Bronchial smooth muscle cell (primary cell): ENCODE results near the gene PPP1R15A. TPM values are rescaled to one million over a fixed set of nuclear protein-coding genes. Genes with fewer than 3 reads are reported as not detected.

Source experiments
- total RNA-seq: library from RNA; depleted of rRNA; stranded (reverse); fragments of >200 nt; gene quantifications from 2 replicates; pipeline ENCODE4 v1.2.1, GENCODE V29; 2014

Gene PPP1R15A
- 48.1 and 56.8 TPM in 2 replicates for total RNA-seq

DNA sequence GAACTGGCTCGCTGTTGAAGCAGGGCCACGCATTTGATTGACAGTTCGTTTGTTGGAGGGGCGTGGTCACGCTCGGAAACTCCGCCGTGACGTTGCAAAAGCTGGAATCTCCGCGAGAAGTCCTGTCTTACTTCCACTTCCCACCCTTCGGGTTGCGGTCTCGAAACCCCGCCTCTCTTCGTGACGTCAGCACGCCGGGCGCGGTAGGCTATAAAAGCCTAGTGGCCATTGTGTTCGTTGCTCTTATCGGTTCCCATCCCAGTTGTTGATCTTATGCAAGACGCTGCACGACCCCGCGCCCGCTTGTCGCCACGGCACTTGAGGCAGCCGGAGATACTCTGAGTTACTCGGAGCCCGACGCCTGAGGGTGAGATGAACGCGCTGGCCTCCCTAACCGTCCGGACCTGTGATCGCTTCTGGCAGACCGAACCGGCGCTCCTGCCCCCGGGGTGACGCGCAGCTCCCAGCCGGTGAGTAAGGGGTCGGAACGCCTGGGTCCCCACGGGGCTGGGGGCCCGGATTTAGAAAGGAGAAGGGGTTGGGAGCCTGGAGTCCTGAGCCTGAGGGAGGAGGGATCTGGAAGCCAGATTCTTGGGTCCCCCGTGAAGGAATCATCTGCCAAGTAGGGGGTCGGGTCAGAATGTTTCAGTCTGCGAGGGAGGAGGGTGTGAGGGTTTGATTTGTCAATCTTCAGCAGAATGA lies at the start of gene PPP1R15A:
TSS of gene PPP1R15A (plus strand) at position 240 of the 702 bp plus-strand sequence. CDS start 813 bp downstream, outside the sequence.

DNA sequence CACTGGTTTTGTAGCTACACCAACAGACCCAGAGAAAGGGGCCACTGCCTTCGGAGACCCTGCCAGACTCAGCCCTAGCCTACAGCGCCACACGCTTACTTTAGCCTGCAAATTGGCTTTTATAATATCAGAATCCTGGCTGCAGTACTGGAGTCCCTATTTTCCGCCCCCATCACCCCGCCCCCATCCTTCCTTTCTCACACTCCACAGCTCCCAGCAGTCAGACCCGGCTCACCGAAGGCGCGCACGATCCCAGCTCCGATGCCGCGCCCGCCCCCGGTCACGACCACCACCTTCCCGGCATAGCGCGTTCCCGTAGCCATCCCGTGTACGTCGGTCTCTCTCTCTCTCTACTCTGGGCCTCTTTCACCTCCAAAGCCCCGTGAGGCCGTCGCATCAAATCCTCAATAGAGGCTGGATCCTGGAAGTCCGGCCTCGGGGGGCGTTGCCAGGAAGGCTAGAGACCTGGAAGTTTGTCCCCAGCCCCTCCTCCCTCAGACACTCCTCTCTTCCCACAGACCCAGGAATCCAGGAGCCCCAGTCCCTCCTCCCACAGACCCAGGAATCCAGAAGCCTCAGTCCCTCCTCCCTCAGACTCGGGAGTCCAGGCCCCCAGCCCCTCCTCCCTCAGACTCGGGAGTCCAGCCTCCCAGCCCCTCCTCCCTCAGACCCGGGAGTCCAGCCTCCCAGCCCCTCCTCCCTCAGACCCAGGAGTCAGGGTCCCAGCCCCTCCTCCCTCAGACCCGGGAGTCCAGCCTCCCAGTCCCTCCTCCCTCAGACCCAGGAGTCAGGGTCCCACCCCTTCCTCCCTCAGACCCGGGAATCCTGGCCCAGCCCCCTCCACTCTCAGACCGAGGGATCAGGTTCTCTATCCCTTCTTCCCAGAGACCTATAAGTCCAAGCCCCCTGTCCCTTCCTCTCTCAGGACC lies 35.9 kb upstream of the PPP1R15A start, which contains the start of gene HSD17B14:
TSS of gene HSD17B14 (minus strand) at position 403 of the 929 bp plus-strand sequence. CDS start at position 323, 80 bp downstream.

DNA sequence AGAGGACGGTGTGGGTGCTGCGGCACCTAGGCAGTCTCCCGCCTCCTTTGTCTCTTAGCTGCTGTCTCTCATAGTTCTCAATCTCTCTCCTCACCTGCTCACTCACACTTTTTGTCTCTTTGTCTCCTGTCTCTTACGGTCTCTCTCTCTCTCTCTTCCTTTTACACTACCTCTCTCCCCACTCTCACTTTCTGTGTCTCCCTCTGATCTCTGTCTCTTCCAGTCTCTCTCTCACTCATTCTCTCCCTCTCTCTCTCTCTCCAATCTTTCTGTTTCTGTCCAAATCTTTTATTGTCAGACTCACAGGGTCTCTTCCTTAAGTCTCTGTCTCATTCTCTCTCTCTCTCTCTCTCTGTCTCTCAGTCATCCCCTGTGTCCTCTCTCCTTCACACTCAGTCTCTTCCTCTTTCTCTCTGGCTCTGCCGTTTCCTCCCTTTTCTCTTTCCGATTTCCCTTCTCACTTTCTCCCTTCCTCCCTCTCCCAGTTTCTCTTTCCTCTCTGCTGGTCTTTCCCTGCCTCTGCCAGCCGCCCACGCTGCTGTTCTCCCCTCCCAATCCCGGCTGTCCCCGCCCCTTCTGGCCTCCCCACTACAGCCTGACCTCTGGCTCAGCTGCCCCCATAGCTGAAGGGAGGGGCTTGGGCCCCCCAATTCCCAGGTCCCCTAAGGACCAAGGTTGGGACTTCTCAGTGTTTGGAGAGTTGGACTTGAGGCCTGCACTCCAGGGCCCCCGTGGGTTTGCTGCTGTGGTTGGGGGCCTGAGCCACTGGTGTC lies 3.9 kb upstream of the PPP1R15A start, which contains the start of gene PLEKHA4:
TSS of gene PLEKHA4 (minus strand) at position 504 of the 773 bp plus-strand sequence. CDS start 997 bp downstream, outside the sequence.

DNA sequence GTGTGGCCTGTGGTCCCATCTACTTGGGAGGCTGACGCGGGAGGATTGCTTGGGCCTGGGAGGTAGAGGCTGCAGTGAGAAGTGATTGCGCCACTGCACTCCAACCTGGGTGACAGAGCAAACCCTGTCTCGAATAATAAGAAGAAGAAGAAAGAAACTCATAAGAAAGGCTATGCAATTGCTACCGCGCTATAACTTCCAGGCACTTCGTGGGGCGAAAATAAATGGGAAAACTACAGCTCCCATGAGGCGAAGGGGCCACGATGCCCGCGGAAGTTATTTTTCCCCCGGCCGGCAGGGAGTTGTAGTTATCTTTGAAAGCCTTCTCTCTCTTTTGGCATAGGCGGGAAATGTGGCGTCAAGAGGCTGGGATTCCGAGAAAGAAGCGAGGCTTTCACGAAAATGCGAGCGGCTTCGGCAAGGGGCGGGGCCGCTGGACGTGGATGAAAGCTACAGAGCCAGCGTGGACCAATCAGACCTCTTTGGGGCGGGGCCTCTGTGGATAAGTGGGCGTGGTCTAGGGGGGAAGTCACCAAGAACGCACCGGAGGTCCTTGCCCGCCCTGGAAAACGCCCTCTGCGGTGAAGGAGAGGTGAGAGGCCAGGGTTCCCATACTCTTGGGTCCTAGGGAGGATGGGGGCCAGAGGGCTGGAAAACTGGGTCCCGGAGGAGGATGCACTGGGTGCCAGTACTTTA lies 27.7 kb downstream of the PPP1R15A start, which contains the start of gene NUCB1:
TSS of gene NUCB1 (plus strand) at position 532 of the 696 bp plus-strand sequence. CDS start 485 bp downstream, outside the sequence.

Other genes with a start within 250 kb of the PPP1R15A start
- 10.2 and 19.2 TPM in 2 replicates for gene DBP, start 235.0 kb upstream of the PPP1R15A start, total RNA-seq
- gene CA11, start 226.2 kb upstream of the PPP1R15A start, total RNA-seq = 3.9 and 10.1 TPM in 2 replicates
- gene NTN5, start 199.4 kb upstream of the PPP1R15A start, total RNA-seq = 0.26 TPM in 1 of 2 replicates, not detected in the other
- 0.17 TPM in 1 of 2 replicates, not detected in the other for gene FUT2, start 176.4 kb upstream of the PPP1R15A start, total RNA-seq
- 0.60 and 0.79 TPM in 2 replicates for gene MAMSTR, start 152.7 kb upstream of the PPP1R15A start, total RNA-seq
- gene RASIP1, start 131.8 kb upstream of the PPP1R15A start, total RNA-seq = 1.4 and 1.6 TPM in 2 replicates
- under 0.01 TPM in 1 of 2 replicates, not detected in the other for gene IZUMO1, start 125.5 kb upstream of the PPP1R15A start, total RNA-seq
- under 0.01 TPM in 2 replicates for gene FUT1, start 119.8 kb upstream of the PPP1R15A start, total RNA-seq
- not detected in 2 replicates for gene FGF21, start 116.9 kb upstream of the PPP1R15A start, total RNA-seq
- gene BCAT2, start 61.4 kb upstream of the PPP1R15A start, total RNA-seq = 22.2 and 27.1 TPM in 2 replicates
- 5.5 and 15.9 TPM in 2 replicates for gene HSD17B14, start 35.9 kb upstream of the PPP1R15A start, total RNA-seq
- gene PLEKHA4, start 3.8 kb upstream of the PPP1R15A start, total RNA-seq = 14.3 and 18.6 TPM in 2 replicates
- gene TULP2, start 26.3 kb downstream of the PPP1R15A start, total RNA-seq = 0.26 and 0.32 TPM in 2 replicates
- 149 and 199 TPM in 2 replicates for gene NUCB1, start 27.9 kb downstream of the PPP1R15A start, total RNA-seq
- 1.6 TPM in 1 of 2 replicates, not detected in the other for gene DHDH, start 61.3 kb downstream of the PPP1R15A start, total RNA-seq
- gene BAX, start 82.5 kb downstream of the PPP1R15A start, total RNA-seq = 70.6 and 113 TPM in 2 replicates
- 4,288 and 4,455 TPM in 2 replicates for gene FTL, start 92.9 kb downstream of the PPP1R15A start, total RNA-seq
- 20.4 and 22.7 TPM in 2 replicates for gene GYS1, start 120.9 kb downstream of the PPP1R15A start, total RNA-seq
- gene RUVBL2, start 121.5 kb downstream of the PPP1R15A start, total RNA-seq = 166 and 207 TPM in 2 replicates
- gene LHB, start 144.7 kb downstream of the PPP1R15A start, total RNA-seq = not detected in 2 replicates
- gene CGB3, start 151.9 kb downstream of the PPP1R15A start, total RNA-seq = not detected in 2 replicates
- gene CGB2, start 159.5 kb downstream of the PPP1R15A start, total RNA-seq = not detected in 2 replicates
- not detected in 2 replicates for gene CGB1, start 164.5 kb downstream of the PPP1R15A start, total RNA-seq
- 0.16 TPM in 1 of 2 replicates, not detected in the other for gene CGB5, start 171.4 kb downstream of the PPP1R15A start, total RNA-seq
- not detected in 2 replicates for gene CGB8, start 176.7 kb downstream of the PPP1R15A start, total RNA-seq
- 0.17 and 0.47 TPM in 2 replicates for gene CGB7, start 185.3 kb downstream of the PPP1R15A start, total RNA-seq
- 0.16 and 0.17 TPM in 2 replicates for gene NTF4, start 192.4 kb downstream of the PPP1R15A start, total RNA-seq
- not detected in 2 replicates for gene KCNA7, start 200.3 kb downstream of the PPP1R15A start, total RNA-seq
- 128 and 142 TPM in 2 replicates for gene SNRNP70, start 213.0 kb downstream of the PPP1R15A start, total RNA-seq
- gene LIN7B, start 241.9 kb downstream of the PPP1R15A start, total RNA-seq = 12.0 and 13.3 TPM in 2 replicates
- 0.16 and 0.77 TPM in 2 replicates for gene C19orf73, start 246.7 kb downstream of the PPP1R15A start, total RNA-seq
- gene PPFIA3, start 247.1 kb downstream of the PPP1R15A start, total RNA-seq = 1.0 and 2.0 TPM in 2 replicates